ENCODE results near the gene SORCS3. TPM values are rescaled to one million over a fixed set of nuclear protein-coding genes. Genes with fewer than 3 reads are reported as not detected.

Gene SORCS3
- total RNA-seq, 1 experiment from 2014 or later = 0.94 TPM

DNA sequence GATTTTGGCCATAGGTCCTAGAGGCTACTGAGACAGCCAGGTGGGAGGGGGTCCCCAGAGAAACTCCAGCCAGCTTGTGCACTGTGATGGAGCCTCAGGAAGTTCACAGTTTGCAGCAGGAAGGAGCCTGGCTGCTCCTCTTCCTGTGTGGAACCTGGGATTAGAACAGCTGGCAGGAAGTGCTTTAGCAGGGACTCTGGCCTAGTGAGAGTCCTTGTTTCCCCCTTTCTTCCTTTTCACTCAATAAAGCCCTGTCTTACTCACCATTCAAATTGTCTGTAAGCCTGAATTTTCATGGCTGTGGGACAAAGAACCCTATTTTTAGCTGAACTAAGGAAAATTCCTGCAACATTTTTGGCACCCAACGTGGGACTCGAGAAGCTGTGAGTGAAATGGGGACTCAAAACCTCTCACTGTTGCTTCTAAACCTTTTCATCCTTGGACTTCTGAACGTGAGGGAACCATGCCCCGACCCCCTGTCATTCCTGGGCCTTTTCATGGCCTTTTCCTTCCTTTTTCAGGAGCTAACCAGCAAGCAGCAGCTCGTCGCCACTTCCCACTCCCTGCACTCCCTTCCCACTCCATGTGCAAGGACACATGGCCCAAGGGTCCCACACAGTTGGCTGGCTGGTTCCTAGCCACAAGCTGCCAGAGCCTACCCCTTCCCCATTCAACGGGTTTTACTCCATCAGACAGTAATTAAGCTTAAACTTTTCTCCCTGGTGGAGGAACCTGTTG lies 32.8 kb upstream of the SORCS3 start:
- CTCF ChIA-PET = interaction anchor here (1.0 to 2.2 kb wide), 2 partner anchors 14 to 30 kb away, joined by 3 to 6 read pairs; no protein-coding TSS in a partner anchor
- Mint-ChIP-seq H3K27me3 (ENCODE audit: low read depth) (peaks cover 5% of the 10 kb centered on the region), H3K36me3 (peaks cover 37% of the 10 kb centered on the region), H3K9me3 (peaks cover 46% of the 10 kb centered on the region), H3K27ac (no peak overlapping the region), H3K4me3 (no peak overlapping the region), H3K4me1 (no peaks in the 10 kb centered on the region)
- ATAC-seq = no peak
- no peak for DNase-seq (ENCODE audit: low spot score)
- POLR2A ChIA-PET = no interaction called here
- TF ChIP-seq MXD4 (CRISPR knock-in tag; IDR thresholded peaks at IDR 0.05; ENCODE audit: borderline replicate concordance) = no peak
- no peak for TF ChIP-seq ZNF263 (CRISPR knock-in tag; IDR thresholded peaks at IDR 0.05; ENCODE audit: low read depth)
- TF ChIP-seq, protein P1, sequence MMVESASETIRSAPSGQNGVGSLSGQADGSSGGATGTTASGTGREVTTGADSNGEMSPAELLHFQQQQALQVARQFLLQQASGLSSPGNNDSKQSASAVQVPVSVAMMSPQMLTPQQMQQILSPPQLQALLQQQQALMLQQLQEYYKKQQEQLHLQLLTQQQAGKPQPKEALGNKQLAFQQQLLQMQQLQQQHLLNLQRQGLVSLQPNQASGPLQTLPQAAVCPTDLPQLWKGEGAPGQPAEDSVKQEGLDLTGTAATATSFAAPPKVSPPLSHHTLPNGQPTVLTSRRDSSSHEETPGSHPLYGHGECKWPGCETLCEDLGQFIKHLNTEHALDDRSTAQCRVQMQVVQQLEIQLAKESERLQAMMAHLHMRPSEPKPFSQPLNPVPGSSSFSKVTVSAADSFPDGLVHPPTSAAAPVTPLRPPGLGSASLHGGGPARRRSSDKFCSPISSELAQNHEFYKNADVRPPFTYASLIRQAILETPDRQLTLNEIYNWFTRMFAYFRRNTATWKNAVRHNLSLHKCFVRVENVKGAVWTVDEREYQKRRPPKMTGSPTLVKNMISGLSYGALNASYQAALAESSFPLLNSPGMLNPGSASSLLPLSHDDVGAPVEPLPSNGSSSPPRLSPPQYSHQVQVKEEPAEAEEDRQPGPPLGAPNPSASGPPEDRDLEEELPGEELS (CRISPR knock-in tag; IDR thresholded peaks at IDR 0.05) = no peak
- TF ChIP-seq, protein P2, sequence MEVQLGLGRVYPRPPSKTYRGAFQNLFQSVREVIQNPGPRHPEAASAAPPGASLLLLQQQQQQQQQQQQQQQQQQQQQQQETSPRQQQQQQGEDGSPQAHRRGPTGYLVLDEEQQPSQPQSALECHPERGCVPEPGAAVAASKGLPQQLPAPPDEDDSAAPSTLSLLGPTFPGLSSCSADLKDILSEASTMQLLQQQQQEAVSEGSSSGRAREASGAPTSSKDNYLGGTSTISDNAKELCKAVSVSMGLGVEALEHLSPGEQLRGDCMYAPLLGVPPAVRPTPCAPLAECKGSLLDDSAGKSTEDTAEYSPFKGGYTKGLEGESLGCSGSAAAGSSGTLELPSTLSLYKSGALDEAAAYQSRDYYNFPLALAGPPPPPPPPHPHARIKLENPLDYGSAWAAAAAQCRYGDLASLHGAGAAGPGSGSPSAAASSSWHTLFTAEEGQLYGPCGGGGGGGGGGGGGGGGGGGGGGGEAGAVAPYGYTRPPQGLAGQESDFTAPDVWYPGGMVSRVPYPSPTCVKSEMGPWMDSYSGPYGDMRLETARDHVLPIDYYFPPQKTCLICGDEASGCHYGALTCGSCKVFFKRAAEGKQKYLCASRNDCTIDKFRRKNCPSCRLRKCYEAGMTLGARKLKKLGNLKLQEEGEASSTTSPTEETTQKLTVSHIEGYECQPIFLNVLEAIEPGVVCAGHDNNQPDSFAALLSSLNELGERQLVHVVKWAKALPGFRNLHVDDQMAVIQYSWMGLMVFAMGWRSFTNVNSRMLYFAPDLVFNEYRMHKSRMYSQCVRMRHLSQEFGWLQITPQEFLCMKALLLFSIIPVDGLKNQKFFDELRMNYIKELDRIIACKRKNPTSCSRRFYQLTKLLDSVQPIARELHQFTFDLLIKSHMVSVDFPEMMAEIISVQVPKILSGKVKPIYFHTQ (CRISPR knock-in tag; IDR thresholded peaks at IDR 0.05) = no peak
- TF ChIP-seq, protein P3, sequence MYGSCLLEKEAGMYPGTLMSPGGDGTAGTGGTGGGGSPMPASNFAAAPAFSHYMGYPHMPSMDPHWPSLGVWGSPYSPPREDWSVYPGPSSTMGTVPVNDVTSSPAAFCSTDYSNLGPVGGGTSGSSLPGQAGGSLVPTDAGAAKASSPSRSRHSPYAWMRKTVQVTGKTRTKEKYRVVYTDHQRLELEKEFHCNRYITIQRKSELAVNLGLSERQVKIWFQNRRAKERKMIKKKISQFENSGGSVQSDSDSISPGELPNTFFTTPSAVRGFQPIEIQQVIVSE (CRISPR knock-in tag; IDR thresholded peaks at IDR 0.05; ENCODE audit: borderline replicate concordance) = no peak
- TF ChIP-seq, protein P4, sequence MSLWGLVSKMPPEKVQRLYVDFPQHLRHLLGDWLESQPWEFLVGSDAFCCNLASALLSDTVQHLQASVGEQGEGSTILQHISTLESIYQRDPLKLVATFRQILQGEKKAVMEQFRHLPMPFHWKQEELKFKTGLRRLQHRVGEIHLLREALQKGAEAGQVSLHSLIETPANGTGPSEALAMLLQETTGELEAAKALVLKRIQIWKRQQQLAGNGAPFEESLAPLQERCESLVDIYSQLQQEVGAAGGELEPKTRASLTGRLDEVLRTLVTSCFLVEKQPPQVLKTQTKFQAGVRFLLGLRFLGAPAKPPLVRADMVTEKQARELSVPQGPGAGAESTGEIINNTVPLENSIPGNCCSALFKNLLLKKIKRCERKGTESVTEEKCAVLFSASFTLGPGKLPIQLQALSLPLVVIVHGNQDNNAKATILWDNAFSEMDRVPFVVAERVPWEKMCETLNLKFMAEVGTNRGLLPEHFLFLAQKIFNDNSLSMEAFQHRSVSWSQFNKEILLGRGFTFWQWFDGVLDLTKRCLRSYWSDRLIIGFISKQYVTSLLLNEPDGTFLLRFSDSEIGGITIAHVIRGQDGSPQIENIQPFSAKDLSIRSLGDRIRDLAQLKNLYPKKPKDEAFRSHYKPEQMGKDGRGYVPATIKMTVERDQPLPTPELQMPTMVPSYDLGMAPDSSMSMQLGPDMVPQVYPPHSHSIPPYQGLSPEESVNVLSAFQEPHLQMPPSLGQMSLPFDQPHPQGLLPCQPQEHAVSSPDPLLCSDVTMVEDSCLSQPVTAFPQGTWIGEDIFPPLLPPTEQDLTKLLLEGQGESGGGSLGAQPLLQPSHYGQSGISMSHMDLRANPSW (CRISPR knock-in tag; conservative IDR thresholded peaks at IDR 0.05; ENCODE audit: low read depth) = no peak
- TF ChIP-seq NR3C1 (CRISPR knock-in tag; conservative IDR thresholded peaks at IDR 0.05; ENCODE audit: low read depth) = no peak
- no peak for TF ChIP-seq ZNF416 (CRISPR knock-in tag; IDR thresholded peaks at IDR 0.05)
- no peak for TF ChIP-seq RELA (CRISPR knock-in tag; IDR thresholded peaks at IDR 0.05; ENCODE audit: borderline replicate concordance)
- TF ChIP-seq CBFB (CRISPR knock-in tag; IDR thresholded peaks at IDR 0.05; ENCODE audit: low read depth) = no peak
- TF ChIP-seq IRF2 (CRISPR knock-in tag; IDR thresholded peaks at IDR 0.05; ENCODE audit: borderline replicate concordance, low read depth) = no peak
- TF ChIP-seq FOXJ3 (CRISPR knock-in tag; IDR thresholded peaks at IDR 0.05; ENCODE audit: borderline replicate concordance) = no peak
- no peak for TF ChIP-seq EMX1 (CRISPR knock-in tag; IDR thresholded peaks at IDR 0.05)
- TF ChIP-seq, protein P5, sequence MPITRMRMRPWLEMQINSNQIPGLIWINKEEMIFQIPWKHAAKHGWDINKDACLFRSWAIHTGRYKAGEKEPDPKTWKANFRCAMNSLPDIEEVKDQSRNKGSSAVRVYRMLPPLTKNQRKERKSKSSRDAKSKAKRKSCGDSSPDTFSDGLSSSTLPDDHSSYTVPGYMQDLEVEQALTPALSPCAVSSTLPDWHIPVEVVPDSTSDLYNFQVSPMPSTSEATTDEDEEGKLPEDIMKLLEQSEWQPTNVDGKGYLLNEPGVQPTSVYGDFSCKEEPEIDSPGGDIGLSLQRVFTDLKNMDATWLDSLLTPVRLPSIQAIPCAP (CRISPR knock-in tag; IDR thresholded peaks at IDR 0.05) = no peak
- no peak for TF ChIP-seq KAT7 (CRISPR knock-in tag; IDR thresholded peaks at IDR 0.05; ENCODE audit: borderline replicate concordance)
- no peak for TF ChIP-seq ELF4 (CRISPR knock-in tag; IDR thresholded peaks at IDR 0.05; ENCODE audit: low read depth)
- TF ChIP-seq, protein P6, sequence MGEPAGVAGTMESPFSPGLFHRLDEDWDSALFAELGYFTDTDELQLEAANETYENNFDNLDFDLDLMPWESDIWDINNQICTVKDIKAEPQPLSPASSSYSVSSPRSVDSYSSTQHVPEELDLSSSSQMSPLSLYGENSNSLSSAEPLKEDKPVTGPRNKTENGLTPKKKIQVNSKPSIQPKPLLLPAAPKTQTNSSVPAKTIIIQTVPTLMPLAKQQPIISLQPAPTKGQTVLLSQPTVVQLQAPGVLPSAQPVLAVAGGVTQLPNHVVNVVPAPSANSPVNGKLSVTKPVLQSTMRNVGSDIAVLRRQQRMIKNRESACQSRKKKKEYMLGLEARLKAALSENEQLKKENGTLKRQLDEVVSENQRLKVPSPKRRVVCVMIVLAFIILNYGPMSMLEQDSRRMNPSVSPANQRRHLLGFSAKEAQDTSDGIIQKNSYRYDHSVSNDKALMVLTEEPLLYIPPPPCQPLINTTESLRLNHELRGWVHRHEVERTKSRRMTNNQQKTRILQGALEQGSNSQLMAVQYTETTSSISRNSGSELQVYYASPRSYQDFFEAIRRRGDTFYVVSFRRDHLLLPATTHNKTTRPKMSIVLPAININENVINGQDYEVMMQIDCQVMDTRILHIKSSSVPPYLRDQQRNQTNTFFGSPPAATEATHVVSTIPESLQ (CRISPR knock-in tag; IDR thresholded peaks at IDR 0.05) = no peak
- no peak for TF ChIP-seq ZNF423 (CRISPR knock-in tag; IDR thresholded peaks at IDR 0.05)
- TF ChIP-seq, protein P7, sequence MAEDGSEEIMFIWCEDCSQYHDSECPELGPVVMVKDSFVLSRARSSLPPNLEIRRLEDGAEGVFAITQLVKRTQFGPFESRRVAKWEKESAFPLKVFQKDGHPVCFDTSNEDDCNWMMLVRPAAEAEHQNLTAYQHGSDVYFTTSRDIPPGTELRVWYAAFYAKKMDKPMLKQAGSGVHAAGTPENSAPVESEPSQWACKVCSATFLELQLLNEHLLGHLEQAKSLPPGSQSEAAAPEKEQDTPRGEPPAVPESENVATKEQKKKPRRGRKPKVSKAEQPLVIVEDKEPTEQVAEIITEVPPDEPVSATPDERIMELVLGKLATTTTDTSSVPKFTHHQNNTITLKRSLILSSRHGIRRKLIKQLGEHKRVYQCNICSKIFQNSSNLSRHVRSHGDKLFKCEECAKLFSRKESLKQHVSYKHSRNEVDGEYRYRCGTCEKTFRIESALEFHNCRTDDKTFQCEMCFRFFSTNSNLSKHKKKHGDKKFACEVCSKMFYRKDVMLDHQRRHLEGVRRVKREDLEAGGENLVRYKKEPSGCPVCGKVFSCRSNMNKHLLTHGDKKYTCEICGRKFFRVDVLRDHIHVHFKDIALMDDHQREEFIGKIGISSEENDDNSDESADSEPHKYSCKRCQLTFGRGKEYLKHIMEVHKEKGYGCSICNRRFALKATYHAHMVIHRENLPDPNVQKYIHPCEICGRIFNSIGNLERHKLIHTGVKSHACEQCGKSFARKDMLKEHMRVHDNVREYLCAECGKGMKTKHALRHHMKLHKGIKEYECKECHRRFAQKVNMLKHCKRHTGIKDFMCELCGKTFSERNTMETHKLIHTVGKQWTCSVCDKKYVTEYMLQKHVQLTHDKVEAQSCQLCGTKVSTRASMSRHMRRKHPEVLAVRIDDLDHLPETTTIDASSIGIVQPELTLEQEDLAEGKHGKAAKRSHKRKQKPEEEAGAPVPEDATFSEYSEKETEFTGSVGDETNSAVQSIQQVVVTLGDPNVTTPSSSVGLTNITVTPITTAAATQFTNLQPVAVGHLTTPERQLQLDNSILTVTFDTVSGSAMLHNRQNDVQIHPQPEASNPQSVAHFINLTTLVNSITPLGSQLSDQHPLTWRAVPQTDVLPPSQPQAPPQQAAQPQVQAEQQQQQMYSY (CRISPR knock-in tag; IDR thresholded peaks at IDR 0.05) = no peak

Measured in WTC11 (cell line).